GM21723 (cell line): ENCODE data around the gene BCAS3.

Experiments used
- ATAC-seq: cut with Tn5 transposase; IDR thresholded peaks from one replicate; pipeline ENCODE4 v1.9.1; 2021; ENCODE audit warnings: mild to moderate bottlenecking, moderate library complexity; ENCODE audit not compliant: unreplicated experiment

BCAS3 gene

DNA sequence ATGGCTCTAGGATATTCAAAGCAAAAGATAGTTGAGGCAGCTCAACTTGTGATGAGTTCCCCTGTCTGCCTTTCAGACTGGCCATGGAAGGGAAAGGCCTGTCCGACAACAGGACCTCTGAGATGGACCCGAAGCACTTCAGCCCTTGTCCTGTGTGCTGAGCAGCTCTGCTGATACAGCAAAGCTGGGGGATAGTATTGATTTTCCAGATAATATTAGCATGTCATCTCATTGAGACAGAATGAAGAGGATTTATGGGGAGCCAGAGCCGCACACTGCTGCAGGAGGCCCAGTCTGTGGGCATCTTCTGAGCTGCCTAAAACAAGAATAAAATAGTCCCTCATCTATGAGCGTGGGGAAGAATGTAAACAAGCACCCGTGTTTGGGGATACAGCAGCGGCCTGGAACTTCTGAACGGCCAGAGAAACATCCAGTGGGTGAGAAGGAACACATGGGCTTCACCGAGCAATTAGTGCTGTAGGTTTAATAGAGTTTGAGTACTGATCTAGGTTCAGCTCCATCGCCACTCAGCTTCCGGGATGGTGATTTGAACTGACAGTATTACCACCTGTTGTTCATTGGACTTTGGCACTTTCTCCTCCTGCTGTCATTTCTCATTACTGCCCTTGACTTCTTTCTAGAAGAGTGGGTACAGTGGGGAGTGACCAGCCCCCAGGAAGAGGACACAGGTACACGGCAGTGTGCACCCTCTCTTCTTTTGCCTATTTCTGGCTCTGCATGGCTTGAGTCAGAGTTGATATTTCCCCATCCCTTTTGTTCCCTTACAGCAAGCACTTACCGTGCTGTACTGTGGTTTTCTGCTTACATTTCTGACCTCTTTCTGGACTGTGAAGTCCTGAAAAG lies 625.5 kb downstream of the BCAS3 start:
- no peak for ATAC-seq

- no peak for ATAC-seq
These were observed 626.1 kb downstream of the BCAS3 start for GRCh38 chr17:61303817-61304096.

- ATAC-seq: no peak
These were observed 627.4 kb downstream of the BCAS3 start for GRCh38 chr17:61305024-61305423.

DNA sequence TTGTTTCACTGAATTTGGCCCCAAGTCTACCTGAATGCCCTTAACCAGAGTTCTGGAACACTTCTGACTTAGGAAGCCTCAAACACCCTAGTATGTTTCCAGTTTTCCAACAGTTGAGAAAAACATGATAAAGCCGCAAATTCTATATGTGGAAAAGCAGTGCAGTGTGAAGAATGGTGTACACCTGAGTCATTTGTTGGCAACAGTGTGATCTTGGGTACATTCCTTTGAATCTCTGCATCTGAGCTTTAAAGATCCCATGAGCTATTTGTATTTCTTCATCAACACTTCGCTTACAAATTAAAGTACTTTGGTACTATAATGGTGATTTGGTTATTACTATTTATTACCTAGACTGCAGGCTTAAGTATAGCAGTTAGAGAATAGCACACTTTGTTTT lies 628.4 kb downstream of the BCAS3 start:
- no peak for ATAC-seq

DNA sequence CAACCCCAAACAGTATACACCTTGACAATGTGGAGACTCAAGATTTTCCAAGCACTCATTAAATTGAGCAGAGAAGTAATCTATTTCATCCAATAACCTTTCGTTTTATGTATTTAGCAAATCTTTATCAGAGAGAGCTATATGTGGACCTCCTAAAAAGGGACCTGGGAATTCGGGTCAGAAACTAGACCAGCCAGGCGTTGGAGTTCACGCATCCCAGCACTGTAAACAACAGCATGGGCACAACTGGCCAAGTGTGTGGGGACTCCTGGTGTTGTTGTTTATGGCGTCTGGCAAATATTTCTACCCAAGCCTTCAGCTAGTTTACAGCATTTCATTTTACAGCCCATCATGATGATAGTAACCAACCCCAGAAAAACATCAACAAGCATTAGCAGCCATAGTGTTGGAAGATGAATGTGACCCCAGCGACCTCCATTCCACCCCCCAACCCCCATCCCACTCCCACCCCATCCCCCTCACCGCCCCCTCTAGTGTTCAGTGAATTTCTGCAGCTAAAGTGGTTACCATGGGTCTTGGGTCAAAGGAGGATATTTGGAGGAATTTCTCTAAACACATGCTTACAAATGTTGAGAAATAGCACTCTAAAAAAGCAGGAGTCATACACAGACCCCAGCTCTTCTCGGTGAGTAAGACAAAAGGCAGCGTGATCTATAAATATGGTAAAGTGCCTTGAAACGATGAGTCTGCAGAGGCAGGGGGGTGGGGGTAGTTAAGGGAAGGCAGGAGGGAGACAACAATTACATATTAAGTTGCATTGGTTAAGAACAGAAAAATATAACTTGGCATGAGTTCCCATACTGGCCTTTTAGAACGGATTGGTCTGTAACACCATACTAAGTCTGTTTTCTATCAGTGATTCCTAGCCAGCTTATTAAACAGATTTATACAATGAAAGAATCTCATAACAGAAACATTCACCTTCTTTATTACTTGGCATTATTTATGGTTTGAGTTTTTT lies 630.5 kb downstream of the BCAS3 start:
- ATAC-seq: no peak

GRCh38 chr17:61309362-61310256 lies 632.0 kb downstream of the BCAS3 start:
- no peak for ATAC-seq

DNA sequence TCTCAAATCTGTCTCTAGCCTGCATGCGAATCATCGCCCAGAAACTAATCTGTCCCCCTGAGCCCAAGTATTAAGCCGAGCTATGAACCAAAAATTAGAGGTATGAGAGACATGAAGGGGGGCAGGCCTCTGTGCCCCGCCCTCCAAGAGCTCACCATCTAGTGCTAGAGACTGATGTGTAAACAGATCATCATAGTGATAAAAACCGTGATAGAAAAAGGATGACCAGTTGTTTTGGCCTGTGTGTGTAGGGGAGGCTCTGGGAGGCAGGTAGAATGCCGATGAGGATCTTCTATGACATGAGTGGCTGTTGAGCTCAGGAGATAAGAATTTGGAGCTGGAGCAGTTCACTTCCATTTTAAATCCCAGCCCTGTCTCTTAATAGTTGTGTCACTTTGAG lies 632.9 kb downstream of the BCAS3 start:
- no peak for ATAC-seq

DNA sequence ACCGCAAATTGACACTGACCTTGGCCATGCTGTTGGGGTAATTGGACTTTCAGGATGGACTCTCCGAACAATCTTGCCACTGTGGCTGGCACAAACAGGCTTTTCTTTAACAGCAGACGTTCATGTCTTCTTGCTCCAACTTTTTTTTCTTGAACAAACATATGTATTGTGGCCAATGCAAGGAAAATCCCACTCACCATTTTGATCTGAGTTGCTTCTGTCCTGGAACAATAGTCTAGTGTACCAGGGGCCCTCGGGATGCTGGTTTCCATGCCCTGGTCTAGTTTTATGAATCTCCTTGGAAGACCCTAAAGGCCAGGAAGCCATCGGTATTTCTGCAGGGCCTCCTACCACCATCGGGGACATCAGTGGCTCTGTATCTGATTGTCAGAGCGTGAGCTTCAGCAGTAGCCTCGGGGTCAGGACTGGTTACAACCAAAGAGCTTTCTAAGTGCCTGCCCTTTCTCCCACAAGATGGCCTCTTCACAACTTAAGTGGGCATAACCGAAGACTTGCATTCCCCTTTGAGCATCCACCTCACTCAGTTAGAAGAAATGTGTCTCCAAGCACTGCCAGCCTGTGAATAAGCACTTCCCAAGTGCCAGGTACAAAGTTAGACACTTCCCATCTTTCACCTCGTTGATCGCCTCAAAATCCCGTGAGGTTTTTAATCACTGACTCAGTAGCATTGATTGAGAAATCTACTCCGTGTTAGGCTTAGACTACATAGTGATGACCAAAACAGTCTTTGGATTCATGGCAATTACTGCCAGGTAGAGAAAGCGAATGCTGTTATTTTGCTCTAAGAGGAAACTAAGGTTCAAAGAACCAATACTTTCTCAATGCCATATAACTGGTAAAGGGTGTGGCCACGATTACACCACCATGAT lies 635.0 kb downstream of the BCAS3 start:
- ATAC-seq: no peak

DNA sequence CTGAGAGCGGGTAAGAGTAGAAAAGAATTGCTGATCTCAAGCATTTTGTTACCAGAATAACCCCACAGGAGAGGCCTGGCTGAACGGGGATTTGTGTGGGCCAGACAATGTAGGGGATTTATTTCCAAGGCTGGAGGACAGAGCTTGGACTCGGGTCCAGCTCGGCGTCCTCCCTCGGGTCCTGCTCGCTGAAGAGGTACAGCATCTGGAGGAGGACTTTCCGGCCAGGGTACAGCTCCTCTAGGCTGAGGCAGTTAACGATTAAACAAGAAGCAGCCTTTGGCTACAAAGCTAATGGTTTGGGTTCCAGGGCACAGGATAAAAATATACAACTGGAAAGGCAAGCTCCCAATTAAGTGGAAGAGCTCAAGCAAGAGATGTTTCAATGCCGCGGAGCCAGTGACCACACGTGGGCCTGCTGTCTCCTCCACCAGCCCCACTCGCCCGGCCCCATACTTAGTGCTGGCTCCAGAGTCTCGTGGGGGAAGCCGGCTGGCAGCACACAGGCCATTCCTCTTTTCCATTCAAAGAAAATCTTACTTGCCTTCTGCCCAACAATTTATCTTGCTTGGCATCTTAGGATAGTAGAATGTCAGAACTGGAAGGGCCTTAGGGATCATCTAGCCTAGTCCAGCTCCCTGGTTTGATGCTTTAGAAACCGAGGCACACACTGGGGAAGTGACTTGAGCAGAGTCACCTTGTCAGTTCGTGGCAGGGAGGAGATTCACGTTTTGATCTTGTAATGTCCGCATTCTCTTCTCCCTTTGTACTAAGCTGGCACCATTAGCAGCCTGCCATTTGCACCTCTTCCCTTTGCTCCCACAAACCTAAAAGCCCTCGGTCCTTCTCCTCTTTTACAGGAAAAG lies 636.0 kb downstream of the BCAS3 start:
- ATAC-seq: no peak

GRCh38 chr17:61314368-61315078 lies 636.9 kb downstream of the BCAS3 start:
- no peak for ATAC-seq

GRCh38 chr17:61316633-61317032 lies 639.0 kb downstream of the BCAS3 start:
- ATAC-seq: no peak

GRCh38 chr17:61317779-61318178 lies 640.1 kb downstream of the BCAS3 start:
- ATAC-seq: no peak

DNA sequence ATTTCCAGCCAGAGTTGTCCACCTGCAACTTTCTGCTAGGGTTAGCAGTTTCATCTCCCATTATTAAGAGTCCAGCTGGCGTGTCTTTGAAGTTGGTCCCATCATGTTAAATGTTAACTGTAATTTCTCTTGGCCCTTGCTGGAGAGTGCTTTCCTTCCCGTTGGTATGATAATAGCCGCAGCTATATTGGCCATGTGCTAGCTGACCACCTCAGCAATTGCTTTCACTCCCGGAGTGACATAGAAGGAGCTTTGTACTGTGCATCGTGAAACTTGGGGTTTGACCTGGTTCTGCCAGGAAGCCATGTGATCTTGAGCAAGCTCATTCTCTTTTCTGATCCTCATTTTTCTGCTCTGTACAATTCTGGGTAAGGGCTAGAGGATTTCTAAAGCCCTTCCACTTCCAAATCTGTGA lies 641.0 kb downstream of the BCAS3 start:
- no peak for ATAC-seq

DNA sequence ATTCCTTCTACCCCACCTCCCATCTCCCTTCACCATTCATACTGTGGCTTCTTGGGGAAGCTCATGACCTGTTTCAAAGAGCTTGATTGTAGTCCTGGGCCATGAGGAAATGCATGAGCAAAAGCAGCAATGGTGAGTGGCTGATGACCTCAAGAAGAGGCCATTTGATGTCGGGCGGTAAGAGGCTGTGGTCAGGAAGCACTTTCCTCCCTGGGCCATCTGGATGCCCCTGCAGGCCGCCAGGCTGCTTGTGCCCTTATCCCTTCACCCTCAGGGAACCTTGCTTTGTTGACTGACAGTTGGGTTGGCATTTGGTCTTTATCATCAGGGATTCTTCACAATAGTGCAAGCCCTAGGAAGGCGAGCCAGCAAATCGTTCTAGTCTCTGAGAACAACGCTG lies 643.7 kb downstream of the BCAS3 start:
- ATAC-seq: no peak

- ATAC-seq: no peak
These were observed 644.8 kb downstream of the BCAS3 start for GRCh38 chr17:61322325-61323002.

DNA sequence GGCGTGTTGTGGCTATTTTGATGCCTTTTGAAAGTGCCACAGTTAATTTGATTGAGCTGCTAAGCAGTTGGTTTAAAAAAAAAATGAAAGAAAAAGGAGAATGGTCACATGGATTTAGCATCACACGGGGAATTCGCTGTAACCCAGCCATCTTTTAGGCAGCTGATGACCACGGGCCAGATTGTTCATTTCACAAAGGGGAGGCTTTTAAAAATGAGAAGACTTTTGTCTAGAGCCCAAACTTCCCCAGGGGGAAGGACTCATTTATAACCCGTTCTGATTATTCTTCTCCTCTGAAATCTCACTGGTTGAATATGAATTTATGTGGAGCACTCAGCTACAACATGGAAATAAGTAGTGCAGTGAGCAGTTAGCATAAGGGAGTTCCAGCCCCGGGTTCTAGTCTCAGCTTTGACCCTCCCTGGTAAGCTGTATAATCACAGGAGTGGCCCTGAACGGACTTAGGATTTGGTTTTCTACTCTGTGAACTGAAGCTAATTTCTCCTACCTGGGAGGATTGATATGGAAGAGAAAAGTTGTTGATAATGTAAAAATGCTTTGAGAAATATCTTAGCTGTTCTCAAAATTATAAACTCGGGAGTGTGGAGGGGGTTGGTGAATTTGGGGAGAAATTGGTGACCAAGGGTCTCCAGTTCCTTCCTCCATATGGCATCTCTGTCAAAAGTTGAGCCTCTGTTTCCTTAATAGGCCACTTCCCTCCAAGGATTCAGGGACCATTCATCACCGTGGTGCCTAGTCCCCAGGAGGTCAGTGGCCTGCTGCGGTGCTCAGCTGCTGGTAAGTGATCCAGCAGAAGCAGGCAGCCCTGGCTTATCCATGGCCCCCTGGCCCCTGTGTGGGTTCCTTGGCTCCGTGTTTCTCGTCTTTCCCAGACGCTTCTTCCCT lies 645.6 kb downstream of the BCAS3 start:
- no peak for ATAC-seq
